ENCODE results near the gene HAUS1.
"Not testable (repeated sequence)": the region's sequence is repeated elsewhere in the genome, so short reads cannot be mapped to it uniquely, and the experiment has no call there.

Gene HAUS1

GRCh38 chr18:46160050-46160798 is 56.0 kb downstream of the HAUS1 start:
- no peak for DNase-seq

GRCh38 chr18:46160840-46161239 is 56.7 kb downstream of the HAUS1 start:
- DNase-seq, result not testable (repeated sequence)

- DNase-seq, result no peak
Measured at GRCh38 chr18:46161703-46162396, 57.7 kb downstream of the HAUS1 start.

- DNase-seq, result no peak
Measured at GRCh38 chr18:46163091-46163490, 58.9 kb downstream of the HAUS1 start.

- no peak for DNase-seq
Measured at GRCh38 chr18:46163941-46164499, 59.8 kb downstream of the HAUS1 start.

- DNase-seq, result not testable (repeated sequence)
Measured at GRCh38 chr18:46164502-46164901, 60.3 kb downstream of the HAUS1 start.

GRCh38 chr18:46164920-46165319 is 60.7 kb downstream of the HAUS1 start:
- no peak for DNase-seq

- DNase-seq, result no peak
Measured at GRCh38 chr18:46166261-46166970, 62.2 kb downstream of the HAUS1 start.

GRCh38 chr18:46167971-46168370 is 63.8 kb downstream of the HAUS1 start:
- DNase-seq, result peak; percentile 30

- no peak for DNase-seq
Measured at GRCh38 chr18:46169464-46169941, 65.3 kb downstream of the HAUS1 start.

GRCh38 chr18:46171331-46171730 is 67.1 kb downstream of the HAUS1 start:
- no peak for DNase-seq

- DNase-seq, result peak; percentile 95
Measured at GRCh38 chr18:46173393-46174341, 69.5 kb downstream of the HAUS1 start.

GRCh38 chr18:46174342-46175041 is 70.3 kb downstream of the HAUS1 start:
- DNase-seq, result peak; percentile 34

GRCh38 chr18:46176001-46176400 is 71.8 kb downstream of the HAUS1 start:
- DNase-seq, result no peak

Data from CD4-positive, alpha-beta T cell treated with Interleukin-21 for 1 hour (primary cell).